Iris pigment epithelial cell (primary cell): Measurements from ENCODE around the gene TGFB1.

Experiments
- DNase-seq: peaks from one replicate; pipeline ENCODE4 v3.0.0-alpha.2; 2011; ENCODE audit warnings: low read depth

TGFB1 gene

GRCh38 chr19:41369769-41370168 is 16.0 kb upstream of the TGFB1 start:
- no peak for DNase-seq

GRCh38 chr19:41367848-41368301 is 14.2 kb upstream of the TGFB1 start:
- peak; percentile 95 for DNase-seq

- no peak for DNase-seq
Measured at GRCh38 chr19:41366089-41366488, 12.4 kb upstream of the TGFB1 start.

DNA sequence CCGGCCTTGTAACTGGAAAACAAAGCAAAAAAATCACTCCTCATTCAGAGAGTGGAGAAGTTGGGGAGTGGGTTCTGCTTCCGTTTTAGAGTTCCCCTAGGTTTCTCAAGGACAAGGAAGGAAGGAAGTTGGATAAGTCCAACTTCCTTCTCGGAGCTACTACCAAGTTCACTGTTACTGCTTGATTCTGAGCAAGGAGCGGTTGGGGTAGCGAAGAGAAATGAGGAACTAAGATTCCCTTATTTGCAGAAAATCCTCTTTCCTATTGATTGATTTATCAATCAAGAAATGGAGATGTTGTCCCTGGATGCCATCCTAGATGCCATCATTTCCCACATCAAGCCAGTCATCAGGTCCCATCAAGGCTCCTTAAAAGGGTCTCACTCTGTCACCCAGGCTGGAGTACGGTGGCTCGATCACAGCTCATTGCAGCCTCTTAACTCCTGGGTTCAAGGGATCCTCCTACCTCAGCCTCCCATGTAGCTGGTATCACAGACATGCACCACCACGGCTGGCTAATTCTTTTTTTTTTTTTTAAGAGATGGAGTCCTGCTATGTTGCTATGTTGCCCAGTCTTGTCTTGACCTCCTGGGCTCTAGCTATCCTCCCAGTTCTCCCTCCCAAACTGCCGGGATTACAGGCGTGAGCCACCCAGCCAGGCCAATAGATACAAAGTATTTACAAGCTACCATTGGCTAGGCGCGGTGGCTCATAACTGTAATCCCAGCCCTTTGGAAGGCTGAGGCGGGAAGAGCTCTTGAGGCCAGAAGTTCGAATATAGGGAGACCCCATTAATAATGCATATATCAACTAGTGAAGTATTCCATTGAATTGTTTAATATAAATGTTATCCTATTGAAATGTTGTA is 11.0 kb upstream of the TGFB1 start:
- no peak for DNase-seq

DNA sequence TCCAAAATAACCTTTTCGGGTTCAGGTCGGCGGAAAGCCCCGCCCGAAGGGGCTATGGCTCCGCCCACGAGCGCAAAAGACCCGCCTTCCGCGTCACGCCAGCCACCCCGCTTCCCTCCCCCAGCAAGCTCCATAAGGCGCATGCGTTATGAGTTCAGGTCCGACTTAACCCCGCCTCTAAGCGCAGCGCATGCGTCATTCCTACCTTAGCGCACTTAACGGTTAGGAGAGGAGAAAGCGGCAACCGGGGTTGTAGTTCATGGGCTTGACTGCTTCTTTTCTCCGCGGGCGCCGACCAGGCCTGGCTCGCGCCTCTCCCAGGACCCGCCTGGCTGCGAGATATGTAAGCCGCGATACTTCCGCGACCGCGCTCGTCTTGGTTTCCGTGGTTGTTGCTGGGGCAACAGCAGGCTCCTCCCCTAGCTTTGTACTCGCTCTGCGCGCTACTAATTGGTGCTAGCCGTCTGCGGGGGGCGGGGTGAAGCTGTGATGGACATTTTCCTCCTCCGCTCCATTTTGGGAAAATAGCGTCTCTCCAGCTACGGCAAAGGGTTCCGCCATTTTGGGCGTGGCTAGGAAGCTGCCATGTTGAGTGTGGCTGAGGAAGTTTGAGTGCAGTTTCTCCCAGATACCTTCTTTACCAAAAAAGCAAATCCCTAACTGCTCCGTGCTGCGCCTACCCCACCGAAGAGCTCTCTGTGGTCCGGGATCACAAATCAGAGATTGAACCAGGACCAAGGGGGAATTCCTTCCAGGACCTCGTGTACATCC is 10.2 kb upstream of the TGFB1 start, which contains the start of gene B9D2:
TSS of gene B9D2 (minus strand) at position 397 of the 771 bp plus-strand sequence. CDS start 630 bp downstream, outside the sequence.
- peak; percentile 98 for DNase-seq

- no peak for DNase-seq
Measured at GRCh38 chr19:41363371-41363752, 9.6 kb upstream of the TGFB1 start.

DNA sequence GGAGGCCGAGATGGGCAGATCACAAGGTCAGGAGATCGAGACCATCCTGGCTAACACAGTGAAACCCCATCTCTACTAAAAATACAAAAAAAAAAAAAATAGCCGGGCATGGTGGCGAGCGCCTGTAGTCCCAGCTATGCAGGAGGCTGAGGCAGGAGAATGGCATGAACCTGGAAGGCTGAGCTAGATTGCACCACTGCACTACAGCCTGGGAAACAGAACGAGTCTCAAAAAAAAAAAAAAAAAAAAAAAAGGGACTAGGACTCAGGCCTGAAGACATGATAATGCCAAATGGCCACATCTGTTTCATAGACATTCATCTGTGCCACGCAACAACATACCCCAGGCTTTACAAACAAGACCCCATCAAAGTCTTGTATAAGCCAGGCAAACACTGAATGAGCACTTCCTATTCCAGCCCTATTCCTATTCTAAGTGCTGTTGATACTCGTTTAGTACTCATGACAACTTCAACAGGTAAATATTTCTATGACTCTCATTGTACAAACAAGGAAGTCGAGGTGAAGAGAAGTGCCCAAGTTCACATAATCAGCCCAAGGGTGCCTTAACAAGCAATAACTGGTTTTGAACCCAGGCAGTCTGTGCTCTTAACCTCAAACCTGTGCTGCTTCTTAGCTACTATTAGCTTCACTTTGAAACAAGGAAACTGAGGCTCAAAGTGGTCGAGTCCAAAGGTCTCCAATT is 8.6 kb upstream of the TGFB1 start:
- no peak for DNase-seq

DNA sequence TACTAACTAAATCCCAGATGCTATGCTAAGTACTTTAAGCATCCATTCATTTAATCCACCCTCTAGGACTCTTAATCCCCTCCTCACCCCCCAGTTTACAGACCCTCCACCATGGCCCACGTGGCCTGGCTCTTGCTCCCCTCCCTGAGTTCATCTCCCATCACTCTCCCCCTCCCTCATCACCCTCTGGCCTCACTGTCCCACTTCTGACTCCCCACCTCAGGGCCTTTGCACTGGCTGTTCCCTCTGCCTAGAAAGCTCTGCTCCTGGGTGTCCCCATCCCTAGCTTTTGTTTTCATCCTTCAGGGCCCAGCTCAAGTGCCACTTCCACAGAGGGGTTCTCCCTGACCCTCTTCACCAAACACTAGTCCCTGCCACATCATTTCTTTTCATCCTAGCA is 6.0 kb upstream of the TGFB1 start:
- no peak for DNase-seq

GRCh38 chr19:41357746-41358145 is 4.0 kb upstream of the TGFB1 start:
- no peak for DNase-seq

GRCh38 chr19:41356984-41357739 is 3.4 kb upstream of the TGFB1 start:
- no peak for DNase-seq

- DNase-seq = no peak
Measured at GRCh38 chr19:41355802-41356201, 2.1 kb upstream of the TGFB1 start.

DNA sequence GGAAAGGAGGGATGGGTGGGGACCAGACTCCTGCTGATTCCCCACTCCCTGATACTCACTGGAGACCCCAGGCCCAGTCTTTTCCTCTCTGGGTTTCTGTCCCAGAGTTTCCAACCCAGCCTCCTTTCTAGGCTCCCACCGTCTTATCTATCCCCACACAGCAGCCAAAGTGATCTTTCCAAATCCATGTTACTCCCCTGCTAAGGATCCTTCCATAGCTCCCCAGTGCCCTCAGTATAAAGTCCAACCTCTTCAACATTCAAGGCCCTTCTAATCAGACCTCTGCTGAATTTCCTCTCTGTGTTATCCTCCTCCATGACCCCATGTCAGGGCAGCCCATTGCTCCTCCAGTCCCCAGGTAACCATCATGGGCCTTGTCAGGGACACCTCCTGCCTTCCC is 1.3 kb upstream of the TGFB1 start:
- DNase-seq = no peak

DNA sequence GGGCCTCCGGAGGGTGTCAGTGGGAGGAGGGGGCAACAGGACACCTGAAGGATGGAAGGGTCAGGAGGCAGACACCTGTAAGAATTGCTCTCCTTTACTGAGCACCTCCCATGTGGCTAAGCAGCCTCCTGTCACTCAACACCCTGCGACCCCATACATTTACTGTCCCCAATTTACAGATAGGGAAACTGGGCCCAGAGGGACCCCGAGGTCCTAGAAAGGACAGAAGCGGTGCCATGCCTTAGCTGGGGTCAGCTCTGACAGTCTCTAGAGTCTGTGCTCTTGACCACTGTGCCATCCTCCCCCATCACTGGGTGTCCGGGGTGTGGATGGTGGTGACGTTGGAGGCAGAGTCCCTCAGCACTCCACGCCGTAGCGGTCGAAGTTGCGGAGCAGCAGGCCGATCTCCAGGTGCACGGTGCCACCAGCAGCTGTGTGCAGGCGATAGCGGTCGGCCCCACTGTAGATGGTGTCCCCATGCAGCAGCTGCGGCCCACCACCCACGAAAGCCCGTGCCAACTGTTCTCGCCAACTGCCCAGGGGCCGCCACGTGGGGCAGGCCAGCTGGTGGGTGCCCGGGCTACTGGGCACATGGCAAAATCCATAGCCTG is 726 bp upstream of the TGFB1 start:
- no peak for DNase-seq

- peak; percentile 57 for DNase-seq
Measured at GRCh38 chr19:41352609-41353465, 885 bp downstream of the TGFB1 start.

DNA sequence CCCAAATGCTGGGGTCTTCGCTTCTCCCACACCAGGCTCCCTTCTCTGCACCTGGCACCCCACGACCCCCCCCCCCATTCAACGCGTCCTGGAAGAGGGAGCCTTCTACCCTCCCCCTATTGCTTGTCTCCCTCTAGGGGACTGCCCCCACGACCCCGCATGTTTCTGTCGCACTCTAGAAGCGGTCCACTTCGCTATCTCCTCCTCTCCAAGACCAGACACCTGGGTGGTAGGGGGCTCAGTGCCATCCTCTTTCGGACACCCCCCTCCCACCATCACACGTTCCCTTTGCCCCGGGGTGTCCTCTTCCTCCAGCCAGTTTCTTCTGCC is 1.5 kb downstream of the TGFB1 start:
- no peak for DNase-seq

GRCh38 chr19:41351339-41352245 is 2.1 kb downstream of the TGFB1 start:
- peak; percentile 65 for DNase-seq

DNA sequence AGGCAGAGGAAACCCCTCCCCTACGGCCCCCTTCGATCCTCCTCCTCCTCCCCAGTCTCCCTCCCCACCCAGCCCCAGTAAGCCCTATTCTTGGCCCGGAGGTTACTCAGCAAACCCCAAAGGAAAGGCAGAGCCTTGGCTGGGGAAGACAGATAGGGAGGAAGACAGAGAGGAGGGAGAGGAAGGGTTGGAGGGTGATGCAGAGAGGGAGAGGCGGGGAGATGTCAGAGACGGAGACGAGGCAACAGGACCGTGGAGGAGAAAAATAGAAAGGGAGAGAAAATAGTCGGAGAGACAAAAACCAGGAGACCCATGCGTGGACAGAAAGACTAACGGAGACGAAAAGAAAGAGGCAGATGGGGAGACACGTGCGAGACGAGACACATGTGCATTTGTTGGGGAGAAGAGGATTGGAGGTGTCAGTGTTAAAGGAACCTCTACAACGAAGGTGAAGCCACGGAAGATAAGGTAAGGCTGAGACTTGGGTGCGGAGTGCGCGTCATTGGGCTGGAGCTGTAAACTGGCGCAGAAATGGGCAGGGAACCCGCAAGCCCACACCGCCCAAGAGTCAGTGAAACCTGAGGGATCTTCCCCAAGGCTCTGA is 2.9 kb downstream of the TGFB1 start:
- DNase-seq = peak; percentile 32

- peak; percentile 67 for DNase-seq
Measured at GRCh38 chr19:41346916-41347315, 6.8 kb downstream of the TGFB1 start.

DNA sequence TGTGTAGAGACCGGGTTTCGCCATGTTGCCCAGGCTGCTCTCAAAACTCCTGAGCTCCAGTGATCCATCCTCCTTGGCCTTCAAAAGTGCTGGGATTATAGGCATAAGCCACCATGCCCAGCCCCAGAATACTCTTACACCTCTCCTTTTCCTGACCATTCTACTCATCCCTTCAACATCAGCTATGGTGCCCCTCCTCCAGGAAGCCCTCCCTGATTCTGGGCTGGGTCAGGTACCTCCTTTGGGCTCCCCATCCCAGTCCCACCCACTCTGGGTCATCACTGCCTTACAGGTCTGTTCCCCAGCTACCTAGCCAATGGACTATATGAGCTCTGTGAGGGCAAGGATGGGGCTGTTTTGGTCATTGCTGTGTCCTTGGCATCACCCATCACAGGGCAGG is 9.6 kb downstream of the TGFB1 start:
- no peak for DNase-seq
